GM21619 (cell line): Measurements from ENCODE around the gene EPS8L3.
"Not testable (repeated sequence)": the region's sequence is repeated elsewhere in the genome, so short reads cannot be mapped to it uniquely, and the experiment has no call there.

Experiments used
- ATAC-seq: cut with Tn5 transposase; IDR thresholded peaks from one replicate; pipeline ENCODE4 v1.9.1; 2021; ENCODE audit not compliant: unreplicated experiment

EPS8L3 gene

DNA sequence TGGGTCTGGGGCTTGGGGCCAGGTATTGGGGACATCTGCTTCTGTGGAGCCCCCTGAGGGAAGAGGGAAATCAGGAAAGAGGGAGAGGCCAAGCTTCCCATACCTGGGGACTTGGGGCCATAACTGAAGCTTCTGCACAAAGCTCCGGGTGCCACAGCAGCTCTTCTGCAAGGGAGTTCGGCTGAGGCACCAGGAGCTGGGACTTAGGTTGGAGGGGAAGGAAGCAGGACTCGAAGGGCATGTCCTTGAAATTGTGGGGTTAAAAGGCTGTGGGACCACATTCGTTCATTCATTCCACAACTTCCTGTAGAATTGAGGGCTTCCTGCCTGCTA is 1.7 kb upstream of the EPS8L3 start:
- ATAC-seq = no peak

DNA sequence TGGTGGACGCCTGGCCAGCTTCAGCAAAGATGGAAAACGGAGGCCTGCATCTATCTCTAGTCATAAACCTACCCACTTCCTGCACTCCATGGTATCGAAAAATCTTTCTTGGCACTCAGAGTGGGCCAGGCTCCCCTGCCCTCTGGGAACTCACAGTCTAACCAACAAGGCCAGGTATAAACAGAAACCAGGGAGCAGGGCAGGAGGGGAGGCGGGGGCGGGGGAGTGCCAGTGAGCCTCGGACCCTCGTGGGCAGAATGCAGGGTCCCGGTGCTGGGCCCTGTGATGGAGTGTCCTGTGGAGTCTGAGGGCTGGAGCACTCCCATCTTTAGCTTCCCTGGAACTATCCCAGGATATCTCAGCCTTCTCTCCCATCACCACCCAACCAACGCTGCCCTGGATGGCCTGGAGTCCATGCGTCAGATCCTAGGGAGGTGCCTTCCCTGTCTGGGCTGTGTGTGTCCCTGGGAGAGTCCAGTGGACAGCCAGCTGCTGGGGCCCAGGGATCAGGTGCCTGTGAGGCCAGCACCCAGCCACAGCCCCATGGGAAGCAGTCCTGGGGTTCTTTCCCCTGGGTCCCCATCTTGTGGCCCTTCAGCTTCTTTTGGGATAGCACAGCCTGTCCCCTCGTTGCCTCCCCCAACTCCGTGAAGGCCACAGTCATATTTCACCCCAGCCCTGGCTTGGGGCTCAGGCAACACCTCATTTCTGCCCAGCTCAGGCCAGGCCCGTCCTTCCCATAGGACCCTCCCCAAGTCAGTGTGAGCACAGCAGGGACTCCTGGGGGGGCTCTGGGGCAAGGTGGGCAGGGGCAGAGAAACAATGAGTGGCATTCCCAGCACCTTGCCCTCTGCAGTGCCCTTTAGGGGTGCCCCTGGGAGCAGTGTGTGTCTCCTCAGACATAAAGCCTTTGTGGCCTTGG is 1.1 kb upstream of the EPS8L3 start:
- no peak for ATAC-seq

DNA sequence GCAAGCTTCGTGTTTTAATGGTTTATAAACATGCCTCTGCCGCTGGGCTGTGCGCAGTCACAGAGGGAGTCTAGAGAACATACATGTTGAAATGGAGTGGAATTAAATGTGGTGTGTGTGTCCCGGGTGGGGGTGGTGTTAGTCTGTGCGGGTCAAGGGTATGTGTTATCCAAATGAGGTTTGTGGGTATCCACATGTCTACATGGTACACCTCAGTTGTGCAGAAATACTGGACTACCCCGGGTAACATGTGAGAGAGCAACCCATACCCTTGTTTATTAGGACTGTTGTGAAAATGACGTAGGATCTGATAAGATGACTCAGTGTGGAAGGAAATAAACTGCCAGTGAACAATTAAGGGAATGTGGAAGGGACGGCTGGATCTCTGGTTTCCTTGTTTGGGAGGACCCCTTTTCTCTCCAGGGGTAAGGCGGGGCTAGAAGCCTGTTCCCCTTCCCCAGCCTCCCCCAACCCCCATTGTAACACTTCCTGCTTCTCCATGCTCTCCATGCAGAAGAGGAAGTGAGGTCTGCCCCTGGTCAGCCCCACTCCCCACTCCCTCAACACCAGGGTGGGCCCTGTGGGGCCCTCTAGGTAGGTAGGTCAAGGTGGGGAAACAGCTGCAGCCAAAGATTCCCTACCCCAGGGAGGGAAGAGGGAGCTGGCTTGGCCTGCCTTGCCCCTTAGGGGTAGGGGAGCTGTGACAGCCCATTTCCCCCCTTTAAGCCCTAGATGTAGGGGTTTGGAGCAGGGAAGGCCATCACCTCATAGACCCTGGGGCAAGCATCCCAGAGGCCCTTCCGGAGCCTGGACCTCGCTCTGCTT is 690 bp downstream of the EPS8L3 start:
- no peak for ATAC-seq

DNA sequence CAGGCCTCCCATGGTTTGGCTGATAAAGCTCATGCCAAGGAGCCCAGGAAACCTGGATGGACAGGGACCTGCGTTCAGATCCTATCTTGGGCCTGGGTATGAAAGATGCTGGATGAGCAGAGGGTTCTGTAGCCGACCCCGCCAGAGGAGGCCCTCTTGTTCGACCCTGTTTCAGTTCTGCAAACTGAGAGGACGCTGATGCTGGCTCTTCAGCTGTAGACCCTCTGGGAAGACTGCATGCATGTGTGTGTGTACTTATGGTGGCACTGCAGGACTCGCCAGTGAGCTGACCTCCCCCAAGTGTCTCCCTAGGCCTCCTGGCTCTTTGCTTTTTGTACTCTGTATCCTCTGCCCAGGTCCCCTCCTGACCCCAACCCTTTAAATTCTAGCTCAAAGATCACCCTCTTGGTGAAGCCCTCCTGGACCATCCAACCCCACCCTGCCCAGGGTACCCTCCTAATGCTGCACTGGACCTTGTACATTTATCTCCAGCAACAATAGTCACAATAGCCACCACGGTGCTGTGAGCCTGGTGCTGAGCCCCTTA is 1.6 kb downstream of the EPS8L3 start:
- no peak for ATAC-seq

DNA sequence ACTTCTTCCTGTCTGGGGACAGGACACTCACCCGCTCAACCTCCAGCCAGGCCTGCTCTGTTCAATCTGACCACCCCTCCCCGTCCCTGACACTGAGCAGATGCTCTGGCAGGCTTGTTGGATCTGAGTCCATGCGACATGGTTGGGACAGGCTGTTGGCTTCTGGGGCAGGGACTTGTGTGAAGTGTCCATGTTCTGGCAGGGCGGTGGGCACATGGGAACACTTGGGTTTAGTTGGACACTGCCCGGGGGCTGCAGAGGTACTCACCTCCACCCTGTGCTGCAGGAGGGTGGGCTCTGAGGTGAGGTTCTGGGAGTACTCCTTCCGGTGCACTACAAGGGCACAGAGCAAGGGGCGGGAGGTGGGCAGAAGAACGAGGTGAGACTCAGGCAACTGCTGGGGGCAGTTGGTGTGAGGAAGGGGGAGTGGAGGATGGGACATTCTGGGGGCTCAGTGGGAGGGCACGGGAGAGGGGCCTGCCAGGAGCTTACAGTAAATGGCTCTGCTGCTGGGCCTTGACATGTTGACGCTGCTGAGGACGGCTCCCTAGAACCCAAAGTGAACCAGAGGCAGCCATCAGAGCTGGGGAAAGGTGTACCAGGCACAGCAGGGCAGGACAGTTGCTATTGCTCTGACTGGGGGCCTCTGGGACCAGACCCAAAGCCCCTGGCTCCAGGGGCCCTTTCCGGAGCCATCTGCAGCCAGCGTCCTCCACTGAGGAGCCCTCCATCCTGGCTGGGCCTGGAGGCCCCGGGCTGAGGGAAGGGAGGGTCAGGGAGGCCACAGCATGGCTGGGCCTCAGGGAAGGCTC is 2.3 kb downstream of the EPS8L3 start:
- no peak for ATAC-seq

DNA sequence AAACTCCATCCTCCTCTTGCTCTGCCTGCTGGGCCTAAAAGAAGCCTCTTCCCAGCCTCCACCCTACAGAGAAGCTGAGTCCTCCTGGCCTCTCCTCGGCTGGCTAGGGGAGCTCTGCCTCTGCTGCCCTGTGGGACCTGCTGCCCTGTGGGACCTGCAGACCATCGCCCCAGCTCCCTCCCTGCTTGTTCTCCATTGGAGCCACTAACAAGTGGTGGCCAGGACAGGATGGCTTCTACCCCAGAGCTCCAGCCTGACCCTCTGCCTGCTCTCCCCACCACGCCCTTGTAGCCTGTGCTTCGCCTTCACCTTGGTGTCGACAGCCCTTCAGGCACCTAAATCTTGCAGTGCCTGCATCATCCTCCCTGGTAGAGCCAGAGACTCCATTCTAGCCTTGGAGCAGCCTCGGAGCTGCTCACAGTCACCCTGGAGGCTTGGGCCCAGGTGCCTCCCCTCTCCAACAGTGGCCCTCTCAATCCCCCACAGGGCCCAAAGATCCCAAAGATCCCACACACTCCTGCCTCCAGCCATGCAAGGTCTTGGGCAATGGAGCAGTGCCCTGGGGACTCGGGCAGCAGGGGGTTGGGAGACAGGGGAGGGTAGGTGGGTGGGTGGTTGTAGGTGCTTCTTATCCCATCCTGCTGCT is 3.0 kb downstream of the EPS8L3 start:
- no peak for ATAC-seq

DNA sequence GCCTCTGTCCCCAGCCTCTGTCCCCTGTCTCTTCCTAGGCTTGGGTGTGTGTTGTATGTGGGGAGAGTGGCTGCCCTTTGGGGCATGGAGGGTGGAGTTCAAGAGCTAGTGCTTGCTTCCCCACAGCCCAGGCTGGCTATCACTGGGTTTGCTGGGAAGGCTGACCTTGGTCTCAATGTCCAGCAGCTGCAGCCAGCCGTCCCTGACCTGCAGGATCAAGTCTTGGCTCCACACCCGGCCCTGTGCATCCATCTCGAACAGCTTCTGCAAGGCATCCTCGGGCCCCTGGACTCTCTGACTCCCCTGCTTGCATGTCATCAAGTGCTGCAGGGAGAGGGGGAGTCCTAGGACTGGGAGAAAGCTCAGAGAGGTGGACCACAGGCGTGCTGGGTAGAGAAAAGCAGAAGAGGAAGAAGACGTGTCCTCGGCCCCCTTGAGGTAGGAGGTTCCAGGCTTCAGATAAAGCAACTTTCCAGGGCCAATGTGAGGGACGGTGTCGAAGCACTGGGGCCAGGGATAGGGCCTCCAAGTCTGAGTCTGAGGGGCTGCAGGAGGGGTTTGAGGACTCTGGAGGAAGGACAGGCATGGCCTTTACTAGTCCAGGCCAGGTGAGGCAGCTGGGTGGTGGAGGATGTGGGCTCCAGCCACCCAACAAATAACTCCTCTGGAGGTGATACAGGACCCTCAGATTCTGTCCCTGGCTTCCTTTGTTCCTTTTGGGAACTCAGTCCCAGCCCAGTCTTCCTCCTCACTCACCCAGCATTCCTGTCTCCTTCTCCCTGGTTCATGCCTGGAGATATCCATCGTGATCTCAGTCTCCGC is 4.0 kb downstream of the EPS8L3 start:
- ATAC-seq = no peak

DNA sequence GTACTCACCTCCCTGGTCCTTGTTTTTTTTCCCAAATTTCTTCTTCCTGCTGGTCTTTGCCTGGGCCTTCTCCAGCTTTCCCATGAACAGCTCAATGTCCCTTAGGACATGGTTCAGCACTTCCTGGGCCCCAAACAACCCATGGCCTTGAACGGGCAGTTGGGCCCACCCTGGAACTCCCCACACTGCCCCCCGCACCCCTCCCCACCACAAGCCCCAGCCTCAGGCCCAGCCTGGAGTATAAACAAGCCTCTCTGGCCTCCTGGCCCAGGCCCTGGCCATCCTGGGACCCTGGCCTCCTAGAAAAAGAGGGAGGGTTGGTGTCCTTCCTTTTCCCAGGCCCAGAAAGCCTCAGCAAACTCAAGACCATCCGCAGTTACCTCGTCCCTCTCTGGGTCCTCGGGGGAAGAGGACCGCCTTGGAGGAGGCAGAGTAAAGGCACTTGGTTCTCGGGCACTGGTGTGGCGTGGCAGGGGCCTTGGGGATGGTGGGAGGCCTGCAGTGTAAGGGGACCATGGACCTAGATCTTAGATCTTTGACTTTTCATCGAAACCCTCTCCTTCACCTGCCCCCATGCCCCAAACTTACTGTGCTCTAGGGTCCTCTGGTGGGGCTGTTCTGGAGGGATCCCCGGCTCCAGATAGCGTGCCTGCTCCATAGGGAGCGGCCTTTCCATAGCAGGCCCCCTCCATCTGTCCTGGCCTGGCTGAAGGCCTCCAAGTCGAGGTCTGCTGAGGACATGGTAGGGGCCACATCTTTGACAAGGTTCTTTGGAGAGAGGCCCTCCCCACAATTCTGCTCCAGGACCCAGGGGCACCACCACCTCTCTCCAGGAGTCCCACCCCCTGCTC is 5.6 kb downstream of the EPS8L3 start:
- ATAC-seq = no peak

DNA sequence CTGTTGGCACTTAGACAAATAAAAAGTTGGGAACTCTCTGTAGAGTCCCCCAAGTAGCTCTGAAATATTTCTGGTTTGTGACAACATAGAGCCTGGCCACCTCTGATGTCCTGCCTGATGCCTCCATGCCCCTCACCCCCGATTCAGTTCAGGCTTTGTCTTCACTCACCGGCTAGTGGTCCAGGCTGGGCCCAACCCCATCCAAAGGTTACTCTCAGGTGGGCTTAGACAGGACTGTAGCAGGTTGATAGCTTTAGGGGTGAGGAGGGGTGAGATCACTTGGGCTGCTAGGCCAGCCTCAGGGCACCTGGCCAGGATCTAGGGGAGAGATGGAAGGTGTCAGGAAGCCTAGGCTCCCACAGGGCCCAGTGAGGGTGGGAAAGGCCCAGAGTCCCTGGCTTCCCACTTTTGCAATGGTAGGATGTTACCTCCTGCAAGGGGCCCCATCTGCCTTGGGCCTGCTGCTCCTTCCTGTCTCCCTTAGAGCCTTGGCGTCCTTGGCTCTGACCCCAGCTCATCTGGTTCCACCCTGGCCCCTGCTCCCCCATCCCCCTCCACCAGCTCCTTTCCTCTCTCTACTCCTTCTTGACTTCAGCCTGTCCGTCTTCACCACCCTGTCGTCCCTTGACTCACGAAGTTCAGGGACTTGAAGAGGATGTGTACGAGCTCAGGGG is 6.7 kb downstream of the EPS8L3 start:
- no peak for ATAC-seq

DNA sequence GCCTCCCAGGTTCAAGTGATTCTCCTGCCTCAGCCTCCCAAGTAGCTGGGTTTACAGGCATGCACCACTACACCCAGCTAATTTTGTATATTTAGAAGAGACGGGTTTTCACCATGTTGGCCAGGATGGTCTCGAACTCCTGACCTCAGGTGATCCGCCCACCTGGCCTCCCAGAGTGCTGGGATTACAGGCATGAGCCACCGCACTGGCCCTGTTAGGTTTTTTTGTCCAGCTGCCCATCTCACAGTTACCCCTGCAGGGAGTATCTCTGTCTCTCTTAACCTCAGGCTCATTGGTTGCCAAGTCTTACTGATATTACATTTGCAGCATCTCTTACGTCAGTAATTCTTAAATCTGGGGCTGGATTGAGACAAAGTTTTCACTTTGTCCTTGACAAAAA is 7.4 kb downstream of the EPS8L3 start:
- ATAC-seq = not testable (repeated sequence)

DNA sequence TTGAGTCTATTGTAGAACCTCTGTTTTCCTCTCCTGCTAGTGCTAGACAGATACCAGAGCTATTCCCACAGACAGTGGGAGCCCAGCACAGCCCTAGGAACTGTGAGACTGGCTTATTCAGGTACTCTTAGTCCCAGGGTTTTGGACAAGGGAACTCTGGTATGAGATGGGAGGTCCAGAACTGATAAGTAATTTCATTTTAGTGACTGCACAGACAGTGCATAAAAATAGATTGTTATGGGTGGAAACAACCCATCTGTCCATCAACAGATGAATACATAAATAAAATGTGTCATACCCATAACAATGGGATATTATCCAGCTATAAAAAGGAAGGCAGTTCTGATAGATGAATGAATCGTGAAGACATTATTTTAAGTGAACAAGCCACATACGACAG is 9.0 kb downstream of the EPS8L3 start:
- no peak for ATAC-seq

DNA sequence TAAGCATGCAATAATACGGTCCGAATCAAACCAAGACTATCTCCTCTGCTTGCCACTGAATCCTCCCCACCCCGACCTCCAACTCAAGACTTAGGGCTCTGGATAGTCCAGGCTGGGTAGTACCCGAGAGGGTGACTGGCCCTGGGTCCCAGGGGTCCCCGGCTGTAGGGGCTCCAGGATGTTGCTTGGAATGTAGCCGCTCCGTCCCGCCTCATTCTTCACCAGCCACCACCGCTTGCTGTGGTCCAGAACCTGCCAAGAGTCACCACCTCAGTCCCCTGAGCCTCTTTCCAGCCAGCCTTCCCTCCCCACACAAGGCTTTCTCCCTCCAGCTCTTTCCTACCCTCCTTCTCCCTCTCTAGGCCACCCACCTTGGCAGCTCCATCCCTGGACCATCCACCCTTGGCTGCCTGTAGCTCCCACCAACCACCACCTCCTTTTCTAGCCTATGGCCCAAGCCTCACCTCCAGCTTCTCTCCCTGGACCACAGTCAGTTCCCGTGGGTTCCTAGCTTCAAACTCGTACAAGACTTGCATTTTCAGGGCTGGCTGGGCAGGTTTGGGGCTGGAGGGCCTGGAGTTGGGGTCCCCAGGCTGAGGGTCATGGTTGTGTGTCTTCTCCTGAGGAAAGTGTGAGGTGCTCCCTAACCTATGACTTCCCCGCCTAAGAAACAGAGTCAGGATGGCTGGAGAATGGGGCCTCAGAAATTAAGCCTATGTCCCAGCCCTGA is 12.0 kb downstream of the EPS8L3 start:
- ATAC-seq = no peak

DNA sequence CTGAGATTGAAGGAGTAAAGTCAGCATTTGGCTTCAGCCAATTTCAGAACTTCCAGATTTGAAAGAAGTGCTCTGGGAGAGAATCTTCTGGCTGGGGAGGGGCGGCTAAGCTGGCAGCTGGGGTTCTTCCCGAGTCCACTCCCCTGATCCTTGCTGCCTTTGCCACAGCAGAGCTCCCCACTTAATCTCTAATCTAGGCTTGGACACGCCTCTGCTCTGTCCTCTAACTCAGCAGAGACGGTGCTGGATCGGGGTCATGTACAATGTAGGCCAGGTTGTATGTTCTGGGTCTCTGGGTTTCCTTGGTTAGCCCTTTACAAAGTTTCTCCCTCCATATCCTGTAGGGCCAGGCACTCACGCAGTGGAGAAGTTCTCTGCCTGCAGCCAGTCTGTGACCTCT is 12.8 kb downstream of the EPS8L3 start:
- no peak for ATAC-seq

DNA sequence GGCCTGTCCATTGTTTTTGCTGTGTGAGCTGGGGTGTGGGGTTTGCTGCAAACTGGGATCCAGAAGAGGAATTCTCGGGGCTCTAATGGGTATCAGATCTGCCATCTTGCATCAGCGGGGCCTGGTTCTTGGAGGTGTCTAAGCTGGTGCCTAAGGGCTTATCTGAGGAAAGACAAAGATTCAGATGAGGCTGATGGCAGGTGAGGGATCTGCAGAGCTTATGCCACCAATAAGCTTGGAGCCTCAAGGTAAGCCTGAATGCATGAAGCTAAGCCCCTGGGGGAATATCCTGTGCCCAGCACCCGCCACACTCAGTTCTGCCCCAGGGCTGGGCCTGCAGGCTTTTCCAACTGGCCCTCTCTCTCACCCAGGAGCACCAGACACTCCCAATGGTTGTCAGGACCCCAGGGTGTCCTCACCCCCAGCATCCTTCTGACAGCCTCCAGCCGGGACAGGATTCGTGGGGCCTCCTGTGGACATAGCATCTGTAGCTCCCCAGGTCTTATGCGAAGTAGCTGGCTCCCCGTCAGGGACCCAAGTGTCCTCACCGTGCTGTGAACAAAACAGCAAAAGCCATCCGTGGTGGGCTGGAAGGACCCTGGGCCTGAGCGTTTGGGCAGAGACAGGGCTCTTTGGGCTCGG is 13.4 kb downstream of the EPS8L3 start:
- no peak for ATAC-seq

DNA sequence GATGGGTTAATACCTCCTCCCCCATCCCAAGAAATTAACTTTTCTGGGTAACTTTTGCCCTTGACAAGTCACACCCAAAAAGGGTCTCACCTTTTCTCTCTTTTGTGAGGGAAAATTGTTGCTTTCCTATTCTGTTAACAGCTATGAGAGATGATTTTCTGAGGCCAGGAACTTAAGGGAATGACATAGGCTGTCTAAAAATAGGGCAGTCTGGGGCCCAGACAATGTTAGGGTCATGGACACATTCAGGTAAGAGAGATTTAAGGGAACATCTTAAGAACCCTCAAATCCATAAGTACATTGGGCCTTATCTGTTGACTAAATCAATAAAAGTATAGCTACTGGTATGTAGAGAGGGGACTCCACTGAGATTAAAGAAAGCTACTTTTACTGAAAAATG is 14.5 kb downstream of the EPS8L3 start:
- no peak for ATAC-seq

DNA sequence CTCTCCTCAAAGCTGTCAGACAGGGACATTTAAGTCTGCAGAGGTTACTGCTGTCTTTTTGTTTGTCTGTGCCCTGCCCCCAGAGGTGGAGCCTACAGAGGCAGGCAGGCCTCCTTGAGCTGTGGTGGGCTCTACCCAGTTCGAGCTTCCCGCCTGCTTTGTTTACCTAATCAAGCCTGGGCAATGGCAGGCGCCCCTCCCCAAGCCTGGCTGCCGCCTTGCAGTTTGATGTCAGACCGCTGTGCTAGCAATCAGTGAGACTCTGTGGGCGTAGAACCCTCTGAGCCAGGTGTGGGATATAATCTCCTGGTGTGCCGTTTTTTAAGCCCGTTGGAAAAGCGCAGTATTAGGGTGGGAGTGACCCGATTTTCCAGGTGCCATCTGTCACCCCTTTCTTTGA is 15.4 kb downstream of the EPS8L3 start:
- ATAC-seq = not testable (repeated sequence)
